OCI-LY3 (cell line): ENCODE data around the gene SGSH.

Source experiments
- H2AFZ ChIP-seq: fragments of 200-600, 300-600 bp; shearing (Covaris generic); 2 replicates; pipeline ENCODE4 v1.6.0; 2014; ENCODE audit warnings: antibody characterized with exemption, low read depth, low read length
- H3K27ac ChIP-seq: fragments of 200-600, 300-600 bp; sonication (generic); 2 replicates; pipeline ENCODE4 v1.5.1; 2014; ENCODE audit warnings: mild to moderate bottlenecking, low read length, moderate library complexity, mixed read lengths
- H3K27me3 ChIP-seq: fragments of 200-600, 300-600 bp; sonication (generic); 2 replicates; pipeline ENCODE4 v1.6.1; 2014; ENCODE audit warnings: low read depth, low read length, mixed read lengths
- H3K36me3 ChIP-seq: fragments of 200-600, 300-600 bp; sonication (generic); replicated peaks from 2 replicates; pipeline ENCODE3; 2014; ENCODE audit warnings: low read depth, low read length, mixed read lengths
- H3K4me1 ChIP-seq: fragments of 300-600, 200-600 bp; sonication (generic); 2 replicates; pipeline ENCODE4 v1.6.1; 2014; ENCODE audit warnings: low read length, mixed read lengths
- H3K4me2 ChIP-seq: fragments of 200-600, 300-600 bp; sonication (generic); 2 replicates; pipeline ENCODE4 v1.6.1; 2014; ENCODE audit warnings: low read length, mixed read lengths
- H3K4me3 ChIP-seq: fragments of 300-600, 200-600 bp; sonication (generic); 2 replicates; pipeline ENCODE4 v1.5.1; 2014; ENCODE audit warnings: antibody characterized with exemption, mild to moderate bottlenecking, low read length, moderate library complexity
- H3K79me2 ChIP-seq: fragments of 300-600, 200-600 bp; shearing (Covaris generic); 2 replicates; pipeline ENCODE4 v1.6.1; 2014; ENCODE audit warnings: mild to moderate bottlenecking, low read length, mixed read lengths
- H3K9ac ChIP-seq: fragments of 300-600, 200-600 bp; shearing (Covaris generic); 2 replicates; pipeline ENCODE4 v1.6.0; 2014; ENCODE audit warnings: mild to moderate bottlenecking, low read length, moderate library complexity
- H3K9me3 ChIP-seq: fragments of 200-600, 300-600 bp; shearing (Covaris generic); 2 replicates; pipeline ENCODE4 v1.6.1; 2014; ENCODE audit warnings: low read length, mixed read lengths; ENCODE audit not compliant: insufficient read depth
- H4K20me1 ChIP-seq: fragments of 200-600, 300-600 bp; sonication (generic); 2 replicates; pipeline ENCODE4 v1.6.1; 2016; ENCODE audit warnings: low read length, mixed read lengths; ENCODE audit not compliant: insufficient read depth
- EZH2phosphoT487 ChIP-seq: fragments of 200-600 bp; shearing (Covaris generic); IDR thresholded peaks from 2 replicates; pipeline ENCODE4 v1.6.1; 2018; ENCODE audit warnings: antibody characterized with exemption, mixed run types, low read depth
- TF ChIP-seq, protein P1 (sequence below): fragments of 200-600, 300-600 bp; sonication (generic); IDR thresholded peaks from 2 replicates; pipeline ENCODE4 v1.5.1; 2014; ENCODE audit warnings: antibody characterized with exemption, low read length, low read depth

Gene SGSH

DNA sequence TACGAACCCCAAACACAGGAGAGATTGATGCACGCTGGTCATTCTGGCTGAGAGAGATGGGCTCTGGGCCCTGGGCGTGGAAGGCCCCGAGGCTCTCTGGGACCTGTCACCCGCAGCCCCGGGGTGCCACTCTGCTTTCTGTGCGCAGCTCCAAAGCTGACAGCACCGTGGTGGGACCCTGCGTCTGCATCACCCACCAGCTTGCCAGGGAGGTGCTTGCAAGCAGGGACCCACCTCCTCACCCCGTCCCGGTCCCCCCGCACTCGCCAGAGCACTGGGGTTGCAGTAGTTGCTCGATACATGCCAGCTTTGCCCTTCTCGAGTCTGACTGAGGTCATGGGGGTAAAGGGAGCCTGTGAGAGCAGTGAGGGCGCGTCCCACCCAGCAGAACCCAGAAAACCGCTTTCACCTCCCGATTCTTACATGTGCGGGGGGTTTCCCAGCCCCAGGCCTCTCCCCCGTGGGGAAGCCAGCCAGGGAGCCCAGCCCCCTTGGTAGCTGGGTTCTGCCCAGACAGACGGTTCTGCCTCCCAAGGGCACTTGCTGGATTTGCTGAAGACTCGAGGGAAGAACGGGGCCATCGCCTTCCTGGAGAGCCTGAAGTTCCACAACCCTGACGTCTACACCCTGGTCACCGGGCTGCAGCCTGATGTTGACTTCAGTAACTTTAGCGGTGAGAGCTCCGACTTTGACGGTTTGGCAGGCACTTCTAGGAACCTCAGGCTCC is 37.9 kb downstream of the SGSH start:
- TF ChIP-seq EZH2phosphoT487 = no peak
- TF ChIP-seq, protein P1, sequence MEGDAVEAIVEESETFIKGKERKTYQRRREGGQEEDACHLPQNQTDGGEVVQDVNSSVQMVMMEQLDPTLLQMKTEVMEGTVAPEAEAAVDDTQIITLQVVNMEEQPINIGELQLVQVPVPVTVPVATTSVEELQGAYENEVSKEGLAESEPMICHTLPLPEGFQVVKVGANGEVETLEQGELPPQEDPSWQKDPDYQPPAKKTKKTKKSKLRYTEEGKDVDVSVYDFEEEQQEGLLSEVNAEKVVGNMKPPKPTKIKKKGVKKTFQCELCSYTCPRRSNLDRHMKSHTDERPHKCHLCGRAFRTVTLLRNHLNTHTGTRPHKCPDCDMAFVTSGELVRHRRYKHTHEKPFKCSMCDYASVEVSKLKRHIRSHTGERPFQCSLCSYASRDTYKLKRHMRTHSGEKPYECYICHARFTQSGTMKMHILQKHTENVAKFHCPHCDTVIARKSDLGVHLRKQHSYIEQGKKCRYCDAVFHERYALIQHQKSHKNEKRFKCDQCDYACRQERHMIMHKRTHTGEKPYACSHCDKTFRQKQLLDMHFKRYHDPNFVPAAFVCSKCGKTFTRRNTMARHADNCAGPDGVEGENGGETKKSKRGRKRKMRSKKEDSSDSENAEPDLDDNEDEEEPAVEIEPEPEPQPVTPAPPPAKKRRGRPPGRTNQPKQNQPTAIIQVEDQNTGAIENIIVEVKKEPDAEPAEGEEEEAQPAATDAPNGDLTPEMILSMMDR = no peak
- no peaks in the 10 kb centered on the region for H3K79me2 ChIP-seq
- no peaks in the 10 kb centered on the region for H4K20me1 ChIP-seq
- no peaks in the 10 kb centered on the region for H3K9me3 ChIP-seq
- H3K9ac ChIP-seq = no peak overlapping the region
- no peak overlapping the region for H3K4me3 ChIP-seq
- no peak overlapping the region for H3K27ac ChIP-seq
- H2AFZ ChIP-seq = no peak overlapping the region
- no peaks in the 10 kb centered on the region for H3K4me1 ChIP-seq
- peaks cover 7% of the 10 kb centered on the region for H3K27me3 ChIP-seq
- H3K36me3 ChIP-seq = no peaks in the 10 kb centered on the region
- no peak overlapping the region for H3K4me2 ChIP-seq

GRCh38 chr17:80181431-80181830 is 38.7 kb downstream of the SGSH start:
- Histone ChIP-seq H3K4me3 (no peak overlapping the region), H3K79me2 (no peaks in the 10 kb centered on the region), H3K9me3 (no peaks in the 10 kb centered on the region), H2AFZ (no peak overlapping the region), H3K36me3 (no peaks in the 10 kb centered on the region), H3K4me1 (no peaks in the 10 kb centered on the region), H3K27me3 (peaks cover 7% of the 10 kb centered on the region), H4K20me1 (no peaks in the 10 kb centered on the region), H3K4me2 (no peak overlapping the region), H3K27ac (no peak overlapping the region), H3K9ac (no peak overlapping the region)
- no peak for TF ChIP-seq EZH2phosphoT487
- TF ChIP-seq, protein P1 = no peak

DNA sequence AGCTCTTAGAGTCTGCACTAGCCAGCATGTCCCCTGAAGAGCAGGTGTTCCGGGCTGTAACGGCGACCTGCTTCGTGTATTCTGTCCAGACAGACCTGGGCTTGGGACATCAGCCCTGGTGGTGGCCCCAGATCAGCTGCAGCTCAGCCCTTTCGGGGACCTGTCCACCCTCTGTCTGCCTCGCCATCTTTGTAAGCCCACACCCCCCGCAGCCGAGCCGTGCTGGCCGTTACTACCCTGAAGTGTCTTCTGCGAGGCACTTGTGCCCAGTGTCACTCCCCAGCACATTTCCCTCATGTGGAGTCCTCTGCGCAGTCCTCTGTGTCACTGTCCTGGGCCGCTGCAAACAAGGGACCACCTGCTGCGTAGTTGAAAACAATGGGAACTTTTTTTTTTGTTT is 39.9 kb downstream of the SGSH start:
- H3K36me3 ChIP-seq = no peaks in the 10 kb centered on the region
- H3K9me3 ChIP-seq = no peaks in the 10 kb centered on the region
- no peak overlapping the region for H3K4me2 ChIP-seq
- H3K27ac ChIP-seq = no peak overlapping the region
- no peaks in the 10 kb centered on the region for H3K79me2 ChIP-seq
- H3K9ac ChIP-seq = no peak overlapping the region
- TF ChIP-seq EZH2phosphoT487 = no peak
- TF ChIP-seq, protein P1 = no peak
- H2AFZ ChIP-seq = no peak overlapping the region
- no peak overlapping the region for H3K4me3 ChIP-seq
- peaks cover 7% of the 10 kb centered on the region for H3K27me3 ChIP-seq
- no peaks in the 10 kb centered on the region for H3K4me1 ChIP-seq
- no peaks in the 10 kb centered on the region for H4K20me1 ChIP-seq

- H4K20me1 ChIP-seq = no peaks in the 10 kb centered on the region
- no peaks in the 10 kb centered on the region for H3K36me3 ChIP-seq
- H3K4me2 ChIP-seq = no peak overlapping the region
- H3K9me3 ChIP-seq = no peaks in the 10 kb centered on the region
- H3K9ac ChIP-seq = no peak overlapping the region
- H2AFZ ChIP-seq = no peak overlapping the region
- H3K4me3 ChIP-seq = no peak overlapping the region
- H3K27me3 ChIP-seq = peaks cover 7% of the 10 kb centered on the region
- H3K79me2 ChIP-seq = no peaks in the 10 kb centered on the region
- H3K27ac ChIP-seq = no peak overlapping the region
- no peaks in the 10 kb centered on the region for H3K4me1 ChIP-seq
- TF ChIP-seq, protein P1 = no peak
These were observed 42.0 kb downstream of the SGSH start for GRCh38 chr17:80177986-80178595.
